Stimulated activated memory B cell treated with anti-CD40 and anti-IgM and Interleukin-4, amounts not matched to agents 10 μg/mL and 1 μg/mL and 100 μg/mL, for 72 hours (primary cell): ENCODE results near the gene KLHDC1.
A peak's percentile ranks its signal among the peaks of the same experiment; 100 is the strongest.
"Not testable (repeated sequence)": the region's sequence is repeated elsewhere in the genome, so short reads cannot be mapped to it uniquely, and the experiment has no call there.

Source experiments
- ATAC-seq: fragments of 150-1000 bp; cut with Tn5 transposase; 2 replicates; pipeline ENCODE4 v1.10.0; 2021
- H3K27ac Mint-ChIP-seq: one replicate; pipeline ENCODE4 v1.8.0; 2022; ENCODE audit warnings: mild to moderate bottlenecking, mixed read lengths
- H3K27me3 Mint-ChIP-seq: one replicate; pipeline ENCODE4 v1.8.0; 2022; ENCODE audit warnings: mixed read lengths
- H3K36me3 Mint-ChIP-seq: one replicate; pipeline ENCODE4 v1.8.0; 2022; ENCODE audit warnings: mixed read lengths
- H3K4me1 Mint-ChIP-seq: one replicate; pipeline ENCODE4 v1.8.0; 2022; ENCODE audit warnings: mixed read lengths
- H3K4me3 Mint-ChIP-seq: one replicate; pipeline ENCODE4 v1.8.0; 2022; ENCODE audit warnings: mild to moderate bottlenecking, moderate library complexity, mixed read lengths
- H3K9me3 Mint-ChIP-seq: one replicate; pipeline ENCODE4 v1.8.0; 2022; ENCODE audit warnings: mixed read lengths

The KLHDC1 gene

GRCh38 chr14:49692811-49693734 lies at the start of gene KLHDC1:
Gene KLHDC1 (plus strand): TSS chr14:49693120. CDS start chr14:49693195, 75 bp downstream.
- Mint-ChIP-seq H3K4me3 (peak within 1 kb of the TSS; percentile 73), H3K27me3 (no peaks in the 10 kb centered on the region), H3K36me3 (no peaks in the 10 kb centered on the region), H3K9me3 (no peaks in the 10 kb centered on the region), H3K4me1 (peaks cover 26% of the 10 kb centered on the region), H3K27ac (peak within 1 kb of the TSS; percentile 76)
- peak; percentile 86 for ATAC-seq

GRCh38 chr14:49653508-49653907 lies 39.4 kb upstream of the KLHDC1 start:
- H3K27me3 Mint-ChIP-seq: no peaks in the 10 kb centered on the region
- no peaks in the 10 kb centered on the region for H3K9me3 Mint-ChIP-seq
- H3K36me3 Mint-ChIP-seq: peaks cover 12% of the 10 kb centered on the region
- H3K4me3 Mint-ChIP-seq: no peak overlapping the region
- H3K27ac Mint-ChIP-seq: no peak overlapping the region
- peaks cover 12% of the 10 kb centered on the region for H3K4me1 Mint-ChIP-seq
- no peak for ATAC-seq

GRCh38 chr14:49654511-49654910 lies 38.4 kb upstream of the KLHDC1 start:
- peaks cover 12% of the 10 kb centered on the region for H3K36me3 Mint-ChIP-seq
- H3K27ac Mint-ChIP-seq: no peak overlapping the region
- H3K27me3 Mint-ChIP-seq: no peaks in the 10 kb centered on the region
- H3K4me1 Mint-ChIP-seq: peaks cover 12% of the 10 kb centered on the region
- ATAC-seq: no peak
- no peaks in the 10 kb centered on the region for H3K9me3 Mint-ChIP-seq
- no peak overlapping the region for H3K4me3 Mint-ChIP-seq

GRCh38 chr14:49657500-49657899 lies 35.4 kb upstream of the KLHDC1 start:
- not testable (repeated sequence) for H3K4me3 Mint-ChIP-seq, H3K27ac Mint-ChIP-seq, H3K9me3 Mint-ChIP-seq, H3K36me3 Mint-ChIP-seq, H3K4me1 Mint-ChIP-seq, ATAC-seq, H3K27me3 Mint-ChIP-seq

- Mint-ChIP-seq H3K27me3 (no peaks in the 10 kb centered on the region), H3K9me3 (no peaks in the 10 kb centered on the region), H3K4me3 (no peak overlapping the region), H3K36me3 (no peaks in the 10 kb centered on the region), H3K4me1 (no peaks in the 10 kb centered on the region), H3K27ac (no peak overlapping the region)
- ATAC-seq: no peak
Observed at GRCh38 chr14:49659526-49660455, 33.1 kb upstream of the KLHDC1 start.

GRCh38 chr14:49670475-49670874 lies 22.4 kb upstream of the KLHDC1 start:
- Mint-ChIP-seq H3K36me3 (peaks cover 21% of the 10 kb centered on the region), H3K9me3 (peaks cover 3% of the 10 kb centered on the region), H3K4me3 (no peak overlapping the region), H3K27ac (no peak overlapping the region), H3K4me1 (no peaks in the 10 kb centered on the region), H3K27me3 (no peaks in the 10 kb centered on the region)
- ATAC-seq: no peak

- no peaks in the 10 kb centered on the region for H3K27me3 Mint-ChIP-seq
- peaks cover 3% of the 10 kb centered on the region for H3K9me3 Mint-ChIP-seq
- ATAC-seq: no peak
- peaks cover 17% of the 10 kb centered on the region for H3K36me3 Mint-ChIP-seq
- H3K4me3 Mint-ChIP-seq: no peak overlapping the region
- no peak overlapping the region for H3K27ac Mint-ChIP-seq
- H3K4me1 Mint-ChIP-seq: no peaks in the 10 kb centered on the region
Observed at GRCh38 chr14:49673586-49673985, 19.3 kb upstream of the KLHDC1 start.

- no peak for ATAC-seq
- Mint-ChIP-seq H3K36me3 (peaks cover 34% of the 10 kb centered on the region), H3K9me3 (peaks cover 3% of the 10 kb centered on the region), H3K4me3 (no peak overlapping the region), H3K27me3 (no peaks in the 10 kb centered on the region), H3K27ac (no peak overlapping the region), H3K4me1 (no peaks in the 10 kb centered on the region)
Observed at GRCh38 chr14:49677643-49678042, 15.3 kb upstream of the KLHDC1 start.

GRCh38 chr14:49679271-49679670 lies 13.6 kb upstream of the KLHDC1 start:
- Mint-ChIP-seq H3K27ac (no peak overlapping the region), H3K4me3 (no peak overlapping the region), H3K4me1 (no peaks in the 10 kb centered on the region), H3K27me3 (no peaks in the 10 kb centered on the region), H3K36me3 (peaks cover 19% of the 10 kb centered on the region), H3K9me3 (no peaks in the 10 kb centered on the region)
- no peak for ATAC-seq

- Mint-ChIP-seq H3K27ac (no peak overlapping the region), H3K27me3 (no peaks in the 10 kb centered on the region), H3K4me1 (peaks cover 15% of the 10 kb centered on the region), H3K36me3 (peaks cover 3% of the 10 kb centered on the region), H3K9me3 (no peaks in the 10 kb centered on the region), H3K4me3 (peak overlapping the region; percentile 55)
- ATAC-seq: no peak
Observed at GRCh38 chr14:49686425-49686824, 6.5 kb upstream of the KLHDC1 start.

- H3K27me3 Mint-ChIP-seq: no peaks in the 10 kb centered on the region
- H3K36me3 Mint-ChIP-seq: no peaks in the 10 kb centered on the region
Observed at GRCh38 chr14:49687942-49688700, 4.8 kb upstream of the KLHDC1 start, which contains the start of gene POLE2. Gene POLE2 (minus strand): TSS chr14:49688214. CDS start chr14:49688203, 11 bp downstream.

GRCh38 chr14:49688701-49689030 lies 4.3 kb upstream of the KLHDC1 start:
- no peaks in the 10 kb centered on the region for H3K27me3 Mint-ChIP-seq

More at GRCh38 chr14:49687942-49688700, 4.8 kb upstream of the KLHDC1 start, which contains the start of gene POLE2:
- peak within 1 kb of the TSS; percentile 88 for H3K27ac Mint-ChIP-seq
- H3K4me1 Mint-ChIP-seq: peaks cover 29% of the 10 kb centered on the region
- ATAC-seq: peak; percentile 92
- H3K4me3 Mint-ChIP-seq: peak within 1 kb of the TSS; percentile 85
- H3K9me3 Mint-ChIP-seq: no peaks in the 10 kb centered on the region

GRCh38 chr14:49691031-49691430 lies 1.9 kb upstream of the KLHDC1 start:
- no peak for ATAC-seq
- Mint-ChIP-seq H3K9me3 (no peaks in the 10 kb centered on the region), H3K4me1 (peaks cover 37% of the 10 kb centered on the region), H3K27me3 (no peaks in the 10 kb centered on the region), H3K27ac (no peak overlapping the region), H3K36me3 (no peaks in the 10 kb centered on the region), H3K4me3 (no peak overlapping the region)

More at GRCh38 chr14:49688701-49689030, 4.3 kb upstream of the KLHDC1 start:
- H3K9me3 Mint-ChIP-seq: no peaks in the 10 kb centered on the region
- H3K27ac Mint-ChIP-seq: peak overlapping the region; percentile 88
- ATAC-seq: no peak
- H3K4me3 Mint-ChIP-seq: peak overlapping the region; percentile 85
- H3K36me3 Mint-ChIP-seq: no peaks in the 10 kb centered on the region
- H3K4me1 Mint-ChIP-seq: peaks cover 29% of the 10 kb centered on the region

- peak overlapping the region; percentile 73 for H3K4me3 Mint-ChIP-seq
- no peaks in the 10 kb centered on the region for H3K9me3 Mint-ChIP-seq
- ATAC-seq: no peak
- H3K36me3 Mint-ChIP-seq: no peaks in the 10 kb centered on the region
- peak overlapping the region; percentile 76 for H3K27ac Mint-ChIP-seq
- no peaks in the 10 kb centered on the region for H3K27me3 Mint-ChIP-seq
- H3K4me1 Mint-ChIP-seq: peaks cover 28% of the 10 kb centered on the region
Observed at GRCh38 chr14:49692193-49692757, 645 bp upstream of the KLHDC1 start.
